CD4-positive, alpha-beta T cell (primary cell): ENCODE results near the gene MRPS24. TPM values are rescaled to one million over a fixed set of nuclear protein-coding genes. Genes with fewer than 3 reads are reported as not detected.

ENCODE experiments used
- ATAC-seq: fragments of 200-7000 bp; cut with Tn5 transposase; one replicate; pipeline ENCODE4 v1.10.0; 2022; ENCODE audit warnings: mild to moderate bottlenecking; ENCODE audit not compliant: poor library complexity
- CTCF ChIA-PET: fragments of 350-600 bp; sonication (Branson Sonifier 250); formaldehyde crosslinking; loops from one replicate; lab custom pipeline; 2021; ENCODE audit warnings: antibody characterized with exemption, inconsistent platforms; lab: Charles Lee
- POLR2A ChIA-PET: fragments of 350-600 bp; sonication (Branson Sonifier 250); formaldehyde crosslinking; loops from one replicate; lab custom pipeline; 2021; ENCODE audit warnings: antibody characterized with exemption, inconsistent platforms; lab: Charles Lee
- DNase-seq, 14 experiments: peaks; one replicate each; pipeline ENCODE4 v3.0.0-alpha.2; 2013 to 2020; ENCODE audit warnings: mixed read lengths in 2 of 14
- H3K27ac ChIP-seq, 2 donors: one replicate each; pipeline versions ENCODE4 v1.5.1 to v1.7.0; 2013; ENCODE audit warnings: low read length in 2 of 2, low read depth in 1 of 2, mild to moderate bottlenecking in 1 of 2
- H3K27me3 ChIP-seq, 2 experiments: 1 replicate in 1 of 2; 2 replicates in 1 of 2; pipeline versions ENCODE4 v1.6.1 to v1.7.0; 2013; ENCODE audit warnings: low read length in 2 of 2, control low read depth in 1 of 2, mild to moderate bottlenecking in 1 of 2, moderate library complexity in 1 of 2; ENCODE audit not compliant: insufficient read depth in 2 of 2, control insufficient read depth in 1 of 2
- H3K36me3 ChIP-seq: one replicate; pipeline ENCODE4 v1.6.1; 2013; ENCODE audit warnings: low read length, control low read depth; ENCODE audit not compliant: insufficient read depth
- H3K4me1 ChIP-seq: one replicate; pipeline ENCODE4 v1.6.1; 2013; ENCODE audit warnings: low read length, control low read depth; ENCODE audit not compliant: insufficient read depth
- H3K4me3 ChIP-seq: one replicate; pipeline ENCODE4 v1.5.1; 2013; ENCODE audit warnings: mild to moderate bottlenecking, low read length, moderate library complexity
- H3K9me3 ChIP-seq, 2 experiments: 1 replicate in 1 of 2; 2 replicates in 1 of 2; pipeline versions ENCODE4 v1.6.1 to v1.7.0; 2013; ENCODE audit warnings: low read length in 2 of 2, mild to moderate bottlenecking in 2 of 2, control low read depth in 1 of 2, moderate library complexity in 1 of 2; ENCODE audit not compliant: control insufficient read depth in 1 of 2, insufficient read depth in 1 of 2
- H3K27ac Mint-ChIP-seq: one replicate; pipeline ENCODE4 v1.8.0; 2020; ENCODE audit warnings: mixed read lengths
- H3K27me3 Mint-ChIP-seq: one replicate; pipeline ENCODE4 v1.8.0; 2021; ENCODE audit warnings: mixed read lengths
- H3K36me3 Mint-ChIP-seq: one replicate; pipeline ENCODE4 v1.8.0; 2021; ENCODE audit warnings: low read depth, mixed read lengths
- H3K4me1 Mint-ChIP-seq: one replicate; pipeline ENCODE4 v1.8.0; 2021; ENCODE audit warnings: low read depth, mixed read lengths
- H3K4me3 Mint-ChIP-seq: one replicate; pipeline ENCODE4 v1.8.0; 2020; ENCODE audit warnings: mild to moderate bottlenecking, mixed read lengths
- H3K9me3 Mint-ChIP-seq: one replicate; pipeline ENCODE4 v1.8.0; 2020; ENCODE audit warnings: mixed read lengths
- intact Hi-C, 2 experiments: fragments of 100-400 bp; cut with DNase I in 1 of 2; cut with micrococcal nuclease in 1 of 2; formaldehyde crosslinking; loops; one replicate each; pipeline versions ENCODE4 v1.15.1 to v1.9.0; 2023 to 2025; cut with DNase I, micrococcal nuclease
- total RNA-seq, 174 experiments: library from RNA in 2 of 174; stranded (reverse) in 2 of 174; gene quantifications; one replicate each; pipeline ENCODE4 v1.2.3 and lab custom pipeline; 2021 to 2026
- TF ChIP-seq, protein P1 (sequence below): fragments of 200-600 bp; IDR thresholded peaks from one replicate; pipeline ENCODE4 v1.8.0; 2022; ENCODE audit warnings: antibody characterized with exemption, mild to moderate bottlenecking

Gene MRPS24
- total RNA-seq, 2 experiments from 2014 or later: 63.1 to 69.7 TPM

DNA sequence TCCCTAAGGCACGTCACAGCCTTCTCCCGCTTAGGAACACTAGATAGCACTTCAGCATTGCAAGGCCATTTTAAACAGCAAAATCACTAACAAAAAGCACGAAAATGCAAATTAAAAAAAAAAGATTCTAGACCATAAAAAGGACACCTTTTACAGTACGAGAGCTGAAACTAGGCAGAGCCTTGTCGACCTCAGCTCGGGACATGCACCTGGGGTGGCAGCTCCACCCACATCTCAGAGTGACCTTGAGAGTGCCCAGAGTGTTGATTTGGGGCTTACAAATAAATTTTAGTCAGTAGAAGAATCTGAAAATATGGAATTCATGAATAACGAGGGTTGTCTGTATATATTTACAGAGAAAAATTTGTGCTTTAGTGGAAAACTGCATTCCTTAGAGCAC, 1.1 kb downstream of the MRPS24 start:
- Histone ChIP-seq H3K9me3 (no peaks in the 10 kb centered on the region), H3K27me3 (no peaks in the 10 kb centered on the region), H3K4me3 (peak overlapping the region; percentile 70), H3K36me3 (peaks cover 23% of the 10 kb centered on the region), H3K27ac (no peak overlapping the region), H3K4me1 (peaks cover 20% of the 10 kb centered on the region)
- no peak for ATAC-seq
- CTCF ChIA-PET: no interaction called here
- no peak for DNase-seq
- POLR2A ChIA-PET: no interaction called here
- Mint-ChIP-seq H3K4me3 (peak overlapping the region; percentile 92), H3K27me3 (no peaks in the 10 kb centered on the region), H3K4me1 (peaks cover 26% of the 10 kb centered on the region), H3K9me3 (no peaks in the 10 kb centered on the region), H3K36me3 (peaks cover 46% of the 10 kb centered on the region), H3K27ac (peak overlapping the region; percentile 90)
- intact Hi-C loops: loop anchor here in 1 of 2 experiments (5.0 kb wide), 1 partner anchor 39 kb away; the partner anchor contains the start of gene URGCP
- TF ChIP-seq, protein P1, sequence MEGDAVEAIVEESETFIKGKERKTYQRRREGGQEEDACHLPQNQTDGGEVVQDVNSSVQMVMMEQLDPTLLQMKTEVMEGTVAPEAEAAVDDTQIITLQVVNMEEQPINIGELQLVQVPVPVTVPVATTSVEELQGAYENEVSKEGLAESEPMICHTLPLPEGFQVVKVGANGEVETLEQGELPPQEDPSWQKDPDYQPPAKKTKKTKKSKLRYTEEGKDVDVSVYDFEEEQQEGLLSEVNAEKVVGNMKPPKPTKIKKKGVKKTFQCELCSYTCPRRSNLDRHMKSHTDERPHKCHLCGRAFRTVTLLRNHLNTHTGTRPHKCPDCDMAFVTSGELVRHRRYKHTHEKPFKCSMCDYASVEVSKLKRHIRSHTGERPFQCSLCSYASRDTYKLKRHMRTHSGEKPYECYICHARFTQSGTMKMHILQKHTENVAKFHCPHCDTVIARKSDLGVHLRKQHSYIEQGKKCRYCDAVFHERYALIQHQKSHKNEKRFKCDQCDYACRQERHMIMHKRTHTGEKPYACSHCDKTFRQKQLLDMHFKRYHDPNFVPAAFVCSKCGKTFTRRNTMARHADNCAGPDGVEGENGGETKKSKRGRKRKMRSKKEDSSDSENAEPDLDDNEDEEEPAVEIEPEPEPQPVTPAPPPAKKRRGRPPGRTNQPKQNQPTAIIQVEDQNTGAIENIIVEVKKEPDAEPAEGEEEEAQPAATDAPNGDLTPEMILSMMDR: no peak

DNA sequence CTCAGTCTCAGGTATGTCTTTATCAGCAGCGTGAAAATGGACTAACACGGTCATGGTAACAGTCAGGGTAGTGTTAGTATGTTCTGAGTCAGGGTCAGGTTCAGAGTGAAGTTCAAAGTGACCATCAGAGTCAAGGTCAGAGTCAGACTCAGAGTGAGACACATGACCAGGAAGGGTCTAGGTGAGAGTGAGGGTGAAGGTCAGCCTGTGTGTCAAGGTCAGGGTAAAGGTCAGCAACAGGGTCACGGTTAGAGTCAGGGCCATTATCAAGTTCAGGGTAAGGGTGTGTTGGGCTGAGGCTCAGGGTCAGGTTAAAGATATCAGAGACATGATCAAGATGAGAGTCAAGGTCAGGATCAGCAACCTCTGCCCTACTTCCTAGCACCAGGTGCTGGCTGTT, 4.0 kb downstream of the MRPS24 start:
- Mint-ChIP-seq H3K4me1 (peaks cover 24% of the 10 kb centered on the region), H3K9me3 (no peaks in the 10 kb centered on the region), H3K36me3 (peaks cover 42% of the 10 kb centered on the region), H3K4me3 (peak overlapping the region; percentile 17), H3K27ac (no peak overlapping the region), H3K27me3 (no peaks in the 10 kb centered on the region)
- POLR2A ChIA-PET: no interaction called here
- Histone ChIP-seq H3K4me3 (no peak overlapping the region), H3K27me3 (no peaks in the 10 kb centered on the region), H3K9me3 (no peaks in the 10 kb centered on the region), H3K36me3 (peaks cover 23% of the 10 kb centered on the region), H3K27ac (no peak overlapping the region), H3K4me1 (peaks cover 19% of the 10 kb centered on the region)
- DNase-seq (no peak), ATAC-seq (no peak)
- intact Hi-C loops: loop anchor here in 1 of 2 experiments (5.0 kb wide), 1 partner anchor 42 kb away; the partner anchor contains the start of gene URGCP
- CTCF ChIA-PET: interaction anchor here (1.5 kb wide), 1 partner anchor 283 kb away, joined by 3 read pairs; the partner anchor contains the start of gene STK17A
- TF ChIP-seq, protein P1: no peak

DNA sequence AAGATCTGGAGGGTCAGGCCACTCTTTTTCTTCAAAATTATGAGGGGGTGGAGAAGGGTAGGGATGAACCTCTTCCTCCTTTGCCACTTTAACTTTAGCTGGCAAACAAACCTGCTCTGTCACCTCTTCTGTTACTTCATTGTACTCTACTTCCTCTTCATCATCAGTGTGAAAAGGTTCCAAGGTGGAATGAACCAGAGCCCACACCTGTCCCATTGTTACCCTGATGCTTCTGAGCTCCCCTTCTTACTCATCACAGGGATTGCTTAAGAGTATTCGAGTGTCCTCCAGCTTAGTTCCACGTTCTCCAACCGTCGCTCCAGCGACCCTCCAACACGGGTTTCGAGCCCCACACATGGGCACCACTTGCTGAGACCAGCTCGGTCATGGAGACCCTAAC, 5.2 kb downstream of the MRPS24 start:
- TF ChIP-seq, protein P1: no peak
- Histone ChIP-seq H3K4me3 (no peak overlapping the region), H3K9me3 (no peaks in the 10 kb centered on the region), H3K27me3 (no peaks in the 10 kb centered on the region), H3K4me1 (peaks cover 10% of the 10 kb centered on the region), H3K36me3 (peaks cover 23% of the 10 kb centered on the region), H3K27ac (no peak overlapping the region)
- H3K27ac Mint-ChIP-seq: no peak overlapping the region
- H3K36me3 Mint-ChIP-seq: peaks cover 35% of the 10 kb centered on the region
- no peak overlapping the region for H3K4me3 Mint-ChIP-seq
- H3K27me3 Mint-ChIP-seq: no peaks in the 10 kb centered on the region
- ATAC-seq (no peak), DNase-seq (no peak)
- ChIA-PET POLR2A (no interaction called here), CTCF (no interaction called here)
- H3K4me1 Mint-ChIP-seq: peaks cover 13% of the 10 kb centered on the region
- H3K9me3 Mint-ChIP-seq: no peaks in the 10 kb centered on the region
- intact Hi-C loops: no loop called here
